SKM-1 (cell line): ENCODE measurements around the gene SSH2.
A peak's percentile ranks its signal among the peaks of the same experiment; 100 is the strongest.

ENCODE experiments used
- DNase-seq: peaks from one replicate; lab custom pipeline; 2025; ENCODE audit not compliant: unreplicated experiment; lab: John Stamatoyannopoulos, UW

Gene SSH2

DNA sequence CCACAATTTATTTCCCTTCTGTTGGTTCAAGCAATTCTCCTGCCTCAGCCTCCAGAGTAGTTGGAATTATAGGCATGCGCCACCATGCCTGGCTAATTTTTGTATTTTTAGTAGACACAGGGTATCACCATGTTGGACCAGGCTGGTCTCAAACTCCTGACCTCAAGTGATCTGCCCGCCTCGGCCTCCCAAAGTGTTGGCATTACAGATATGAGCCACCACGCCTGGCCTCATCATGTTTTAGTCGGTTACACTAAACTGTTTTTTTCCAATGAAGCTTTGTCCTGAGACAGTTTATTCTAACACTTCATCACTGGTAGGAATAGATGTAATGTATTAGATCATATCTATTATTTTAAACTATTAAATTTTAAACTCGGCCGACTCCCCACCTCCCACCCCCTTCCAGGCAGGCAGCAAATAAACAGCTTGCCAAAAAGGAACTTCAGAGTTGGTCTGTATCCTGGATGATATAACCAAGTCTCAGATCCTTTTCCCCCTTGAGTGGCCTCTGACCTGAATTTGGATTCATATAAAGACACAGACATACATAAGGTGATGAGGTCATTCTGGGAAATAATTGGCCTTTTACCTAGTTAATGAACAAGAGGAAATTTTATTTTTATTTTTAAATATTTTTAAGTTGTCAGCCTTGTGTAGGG, 288.9 kb downstream of the SSH2 start:
- DNase-seq, result no peak

DNA sequence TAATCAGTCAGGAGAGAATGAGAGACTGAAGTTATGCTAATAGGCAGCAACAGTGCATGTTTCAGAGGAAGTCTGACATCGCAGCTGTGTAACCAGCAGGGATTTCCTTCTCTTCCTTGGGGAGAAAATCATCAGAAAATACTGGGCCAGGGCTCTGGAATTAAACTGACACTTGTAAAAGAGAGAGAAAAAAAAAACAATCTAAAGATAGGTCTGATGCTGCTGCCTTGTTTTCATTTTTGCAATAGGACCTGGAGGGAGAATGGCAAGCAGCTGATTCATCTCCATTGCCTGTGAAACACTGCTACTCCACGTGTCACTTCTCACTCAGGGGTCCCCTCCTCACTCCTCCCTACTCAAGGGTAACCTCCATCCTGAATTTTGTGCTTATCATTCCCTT, 289.6 kb downstream of the SSH2 start:
- no peak for DNase-seq

DNA sequence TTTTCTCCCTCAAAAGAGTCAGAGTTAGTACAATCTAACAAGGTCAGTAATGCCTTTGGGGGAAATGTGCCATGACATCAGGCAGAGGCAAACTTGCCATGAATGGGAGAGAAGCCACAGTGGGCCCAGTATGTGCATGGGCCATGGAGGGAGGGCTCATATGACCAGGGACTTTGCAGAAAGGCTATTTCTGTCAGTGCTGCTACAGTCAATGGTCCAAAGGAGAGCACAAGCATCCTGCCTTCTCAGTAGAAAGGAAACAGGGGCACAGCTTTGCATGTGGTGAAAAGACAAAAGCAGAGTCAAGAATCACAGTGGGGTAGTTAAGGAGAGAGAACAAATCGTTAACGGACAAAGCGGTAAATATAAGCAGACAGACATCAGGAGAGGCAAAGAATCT, 296.1 kb downstream of the SSH2 start:
- DNase-seq, result no peak

DNA sequence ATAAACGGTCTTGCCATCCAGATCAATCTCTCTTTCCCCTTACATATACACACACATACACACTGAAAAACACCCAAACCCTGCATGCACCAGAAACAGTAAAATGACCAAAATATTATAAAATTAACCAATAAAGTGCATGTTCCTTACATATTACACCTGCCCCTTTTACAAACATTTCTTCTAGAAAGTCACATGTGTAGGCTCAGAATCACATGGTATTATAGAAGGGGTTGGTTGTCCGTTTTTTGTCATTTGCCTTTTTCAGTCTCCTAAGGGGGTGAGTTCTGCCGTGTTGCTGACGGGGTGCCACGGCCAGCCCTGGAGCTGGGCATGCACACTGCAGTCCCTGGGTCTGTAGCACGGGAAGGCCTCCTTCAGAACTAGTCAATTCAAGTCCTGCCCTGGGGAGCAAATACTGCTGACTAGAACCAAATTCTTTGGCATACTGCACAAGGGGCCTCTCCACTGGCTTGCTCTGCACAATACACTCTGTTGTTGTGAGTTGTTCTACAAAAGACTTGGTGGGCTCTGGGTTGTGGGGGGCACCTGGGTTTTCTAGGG, 299.3 kb downstream of the SSH2 start:
- DNase-seq, result no peak

DNA sequence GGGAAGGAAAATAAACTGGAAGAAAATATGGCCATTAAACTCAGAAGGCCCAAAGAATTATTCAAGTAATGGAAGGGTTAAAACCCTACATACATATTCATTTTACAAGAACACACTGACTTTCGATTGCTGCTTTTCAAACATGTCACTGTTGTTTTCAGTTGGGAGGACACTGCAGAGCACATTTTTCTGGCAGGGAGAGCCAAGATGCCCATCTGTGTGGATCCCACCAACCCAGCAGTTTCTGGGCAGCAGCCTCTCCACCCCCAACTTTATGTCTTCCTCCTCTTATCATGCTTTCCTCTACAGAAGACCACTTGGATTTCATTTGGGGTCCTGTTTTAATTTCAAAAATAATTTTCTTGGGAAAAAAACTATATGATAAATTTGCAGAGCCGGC, 300.2 kb downstream of the SSH2 start:
- no peak for DNase-seq

DNA sequence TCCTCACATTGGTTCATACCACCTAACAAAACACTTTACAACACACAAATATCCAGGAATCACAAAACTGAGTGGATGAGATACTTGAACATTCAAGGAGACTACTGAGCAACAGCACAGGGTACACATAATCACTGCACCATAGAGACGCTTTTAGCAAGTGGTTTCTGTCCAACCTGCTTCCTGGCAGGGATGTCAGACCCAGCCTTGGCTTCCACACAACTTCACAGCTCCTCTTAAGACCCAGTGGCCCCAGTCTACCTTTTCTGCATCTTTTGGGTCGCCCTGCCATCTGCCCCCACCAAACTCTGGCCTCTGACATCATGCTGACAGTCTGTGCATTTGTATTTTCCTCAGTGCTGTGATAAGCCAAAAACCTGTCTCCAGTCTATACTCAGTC, 301.4 kb downstream of the SSH2 start:
- DNase-seq, result no peak

DNA sequence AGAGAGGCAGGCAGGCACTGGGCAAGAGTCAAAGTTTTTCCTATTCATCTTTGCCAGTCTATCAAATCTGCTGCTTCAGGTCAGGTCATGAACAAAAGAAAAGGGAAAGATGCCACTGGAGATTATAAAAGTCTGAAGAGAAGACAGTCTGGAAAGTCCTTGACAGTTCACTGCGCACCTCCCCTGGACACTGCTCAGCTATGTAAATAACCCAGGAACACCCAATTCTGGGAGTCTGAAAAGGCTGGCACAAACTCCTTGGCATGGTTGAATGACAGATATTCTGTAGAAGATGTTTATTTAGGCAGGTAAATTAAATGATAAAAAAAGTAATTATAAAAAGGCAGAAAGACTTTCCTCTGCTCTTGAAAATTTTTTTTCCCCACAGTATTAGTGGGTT, 302.1 kb downstream of the SSH2 start:
- no peak for DNase-seq

DNA sequence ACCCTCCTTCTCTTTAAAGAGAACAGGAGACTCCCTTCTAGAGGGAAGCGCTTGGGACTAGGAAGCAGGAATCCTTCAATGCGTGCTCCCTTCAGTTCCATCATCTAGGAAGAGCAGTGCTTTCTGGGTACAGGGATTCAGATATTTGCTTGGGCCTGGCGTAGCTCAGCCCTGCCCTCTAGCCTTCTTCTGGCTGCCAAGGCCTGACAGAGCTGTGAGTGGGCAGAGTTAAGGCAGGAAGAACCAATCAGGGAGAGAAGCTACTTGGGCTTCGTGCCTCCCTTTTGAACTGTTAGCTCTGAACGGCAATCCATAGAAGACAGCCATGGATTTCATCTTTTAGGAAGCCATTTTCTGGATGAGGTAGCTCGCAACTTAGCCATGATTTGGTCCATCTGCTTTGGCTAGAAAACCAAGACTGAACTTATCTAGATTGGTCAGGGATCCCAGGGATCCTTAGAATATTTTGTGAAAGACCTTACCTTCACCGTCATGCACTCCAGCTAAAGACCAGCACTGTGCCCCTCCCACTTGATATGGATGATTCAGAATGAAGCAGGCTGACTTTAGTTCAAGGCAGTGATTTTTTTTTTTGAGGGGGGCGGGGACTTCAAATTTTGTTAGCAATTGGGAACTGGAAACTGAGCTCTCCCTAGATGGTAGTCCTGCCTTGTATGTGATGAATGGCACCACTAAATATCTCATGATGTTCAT, 304.8 kb downstream of the SSH2 start:
- DNase-seq, result no peak

DNA sequence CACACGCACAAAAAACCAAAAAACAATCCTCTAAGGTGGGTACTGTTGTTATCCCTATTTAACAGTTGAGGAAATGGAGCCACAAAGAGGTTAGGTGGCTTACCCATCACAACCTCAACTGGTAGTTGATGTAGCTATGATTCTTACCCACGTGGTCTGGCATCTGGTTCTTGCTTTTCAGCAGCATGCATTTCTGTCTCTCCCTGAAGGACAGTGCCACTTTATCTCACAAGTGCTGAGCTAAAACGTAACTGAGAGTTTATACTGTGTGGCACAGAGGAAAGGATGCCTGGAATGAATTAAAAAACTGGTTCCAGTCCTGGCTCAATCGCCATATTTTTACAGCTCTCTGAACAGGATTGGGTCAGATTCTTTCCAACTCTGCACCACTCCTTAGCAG, 305.4 kb downstream of the SSH2 start:
- DNase-seq, result no peak

DNA sequence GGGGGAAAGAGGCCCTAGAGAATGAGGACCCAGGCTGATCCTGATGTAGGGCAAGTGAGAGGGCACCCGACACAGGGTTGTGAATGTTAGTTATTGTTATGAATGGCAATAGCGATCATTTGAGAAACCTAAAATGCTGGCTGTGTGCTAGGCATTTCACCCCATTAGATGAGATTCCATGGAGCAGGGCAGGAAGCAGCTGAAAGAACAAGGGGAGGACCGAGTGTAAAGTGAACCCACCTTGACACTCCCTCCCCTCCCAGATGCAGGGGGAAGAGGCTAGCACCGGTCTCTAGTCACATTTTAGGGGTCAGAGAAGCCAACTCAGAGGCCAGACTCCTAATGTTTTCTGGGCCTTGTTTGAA, 306.8 kb downstream of the SSH2 start:
- no peak for DNase-seq

DNA sequence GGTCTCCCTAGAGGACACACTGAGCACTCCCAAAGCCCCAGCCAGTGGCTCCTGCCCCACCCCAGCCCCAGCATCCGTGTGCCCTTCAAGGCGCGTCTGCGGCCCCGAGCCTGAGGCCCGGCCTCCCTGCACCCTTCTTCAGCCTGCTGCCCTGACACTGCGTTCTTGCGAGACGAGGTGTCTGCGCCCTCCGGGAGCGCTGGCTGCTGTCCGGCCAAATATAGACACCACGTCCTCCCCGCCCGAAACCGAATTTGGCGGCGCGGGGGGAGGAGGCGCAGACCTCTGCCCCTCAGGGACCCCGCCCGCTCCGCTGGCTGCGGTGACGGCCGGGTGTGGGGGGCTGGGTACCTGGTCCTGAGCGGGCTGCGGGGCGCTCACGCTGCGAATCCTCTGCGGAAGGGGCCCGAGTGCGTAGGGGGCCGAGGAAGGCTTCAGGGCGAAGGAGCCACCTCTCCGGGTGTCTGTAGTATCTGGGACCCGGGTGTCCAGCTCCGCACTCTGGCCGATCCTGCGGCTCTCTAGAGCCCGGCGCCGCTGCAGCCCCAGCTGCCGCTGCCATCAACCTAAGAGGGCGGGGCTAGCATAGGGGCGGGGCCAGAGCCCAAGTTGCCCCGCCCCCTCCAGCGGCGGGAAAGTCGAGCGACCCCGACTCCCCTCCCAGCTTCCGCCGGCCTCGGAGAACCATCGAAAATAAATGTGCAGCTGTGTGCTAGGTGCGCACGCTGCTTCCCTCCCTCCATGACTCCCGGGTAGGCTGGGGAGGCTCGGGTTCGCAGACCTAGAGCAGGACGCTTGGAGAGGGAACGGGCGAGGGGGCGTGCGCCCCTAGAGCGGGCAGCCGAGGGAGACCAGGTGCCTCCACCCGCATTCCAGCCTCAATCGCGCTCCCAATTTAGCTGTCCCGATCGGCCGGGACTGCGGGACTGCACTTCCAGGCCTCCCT, 307.4 kb downstream of the SSH2 start, which contains the start of gene CORO6:
CORO6 (minus strand) TSS at position 576 of the 946 bp plus-strand sequence. CDS start 1,491 bp downstream, outside the sequence.
- DNase-seq, result no peak

DNA sequence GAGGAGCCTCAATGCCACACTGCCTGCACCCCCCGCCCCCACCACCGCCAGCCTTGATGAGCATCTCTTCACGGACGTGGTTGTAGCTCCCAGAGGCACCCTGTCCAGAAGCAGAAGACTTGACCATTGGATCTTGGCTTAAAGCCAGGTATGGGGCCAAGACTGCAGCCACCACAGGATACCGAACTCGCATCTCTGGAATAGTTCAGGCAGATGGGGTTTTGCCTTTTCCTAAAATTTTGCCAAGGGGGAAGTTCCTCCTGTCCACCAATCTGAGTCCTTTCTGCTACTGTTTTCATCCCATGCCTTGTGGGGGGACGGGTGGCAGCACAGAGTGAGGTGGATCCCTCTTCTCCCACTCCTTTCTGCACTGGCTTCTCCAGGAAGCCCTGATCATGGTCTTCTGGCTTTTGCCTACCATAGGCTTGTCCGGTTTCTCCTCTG, 308.3 kb downstream of the SSH2 start:
- no peak for DNase-seq

DNA sequence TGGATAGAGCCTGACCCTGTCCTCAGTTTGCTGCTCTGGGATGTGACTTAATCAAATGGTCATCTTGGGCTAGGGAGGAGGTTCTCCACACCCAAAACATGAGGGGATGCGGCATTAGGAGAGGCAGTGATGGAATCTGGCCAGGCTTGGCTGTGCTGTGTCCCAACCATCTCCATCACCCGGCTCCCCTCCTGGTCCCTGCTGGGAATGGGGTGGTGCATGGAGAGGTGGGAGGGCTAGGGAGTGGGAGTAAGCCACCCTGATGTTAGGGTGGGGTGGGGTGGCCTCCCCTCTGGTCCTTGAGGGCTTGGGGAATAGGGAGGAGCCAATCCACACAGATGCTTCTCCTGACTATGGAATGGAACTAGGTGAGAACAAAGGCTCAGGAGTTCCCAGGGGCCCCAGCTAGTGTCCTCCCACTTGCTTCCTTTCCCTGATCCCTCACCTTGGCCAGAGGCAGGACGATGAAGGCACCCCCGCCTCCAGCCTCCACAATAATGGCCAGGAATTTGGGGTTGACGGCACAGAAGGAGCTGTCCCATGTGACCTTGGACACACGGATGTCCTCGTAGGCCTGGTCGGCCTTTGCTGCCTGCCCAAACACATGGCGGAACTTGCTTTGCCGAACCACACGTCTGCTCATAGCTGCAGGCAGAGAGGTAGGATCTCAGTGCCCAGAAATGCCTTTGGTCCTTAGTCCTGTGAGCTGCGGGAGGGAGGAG, 309.1 kb downstream of the SSH2 start:
- DNase-seq, result no peak

DNA sequence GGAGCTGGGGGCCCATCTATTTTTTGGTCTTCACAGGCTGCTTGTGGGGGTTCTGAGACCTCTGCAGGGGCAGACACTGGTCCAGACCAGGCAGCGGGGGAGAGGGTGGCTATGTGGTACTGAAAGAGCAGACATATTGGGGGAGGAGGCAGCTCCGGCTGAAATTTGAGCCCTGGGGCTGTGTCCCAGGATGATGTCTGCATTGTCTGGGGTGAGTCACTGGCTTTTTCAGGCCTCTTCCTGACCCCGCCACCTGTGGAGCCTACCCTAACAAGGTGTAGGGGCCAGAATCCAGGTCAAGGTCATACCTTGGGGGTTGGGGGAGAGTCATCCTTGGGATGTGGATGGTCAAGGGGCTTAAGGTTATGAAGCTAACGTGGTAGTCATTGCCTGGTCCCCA, 309.8 kb downstream of the SSH2 start:
- no peak for DNase-seq

DNA sequence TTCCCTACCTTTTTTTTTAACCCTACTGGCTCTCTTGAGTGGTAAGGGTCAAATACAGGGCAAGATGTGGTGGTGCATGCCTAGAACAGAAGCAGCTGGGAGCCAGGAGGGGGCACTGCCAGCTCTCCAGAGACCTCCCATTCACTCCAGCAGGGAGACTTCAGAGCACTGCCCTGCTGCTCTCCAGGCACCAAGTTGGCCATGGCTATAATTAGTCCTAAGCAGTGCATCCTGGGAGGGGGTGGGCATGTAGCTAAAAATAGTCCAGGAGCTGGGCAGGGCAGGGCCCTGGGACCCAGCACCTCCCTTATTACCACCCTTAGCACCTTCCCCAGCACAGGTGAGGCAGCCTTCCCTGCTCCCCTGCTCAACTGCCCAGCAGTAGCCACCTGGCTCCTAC, 310.8 kb downstream of the SSH2 start:
- DNase-seq, result no peak

DNA sequence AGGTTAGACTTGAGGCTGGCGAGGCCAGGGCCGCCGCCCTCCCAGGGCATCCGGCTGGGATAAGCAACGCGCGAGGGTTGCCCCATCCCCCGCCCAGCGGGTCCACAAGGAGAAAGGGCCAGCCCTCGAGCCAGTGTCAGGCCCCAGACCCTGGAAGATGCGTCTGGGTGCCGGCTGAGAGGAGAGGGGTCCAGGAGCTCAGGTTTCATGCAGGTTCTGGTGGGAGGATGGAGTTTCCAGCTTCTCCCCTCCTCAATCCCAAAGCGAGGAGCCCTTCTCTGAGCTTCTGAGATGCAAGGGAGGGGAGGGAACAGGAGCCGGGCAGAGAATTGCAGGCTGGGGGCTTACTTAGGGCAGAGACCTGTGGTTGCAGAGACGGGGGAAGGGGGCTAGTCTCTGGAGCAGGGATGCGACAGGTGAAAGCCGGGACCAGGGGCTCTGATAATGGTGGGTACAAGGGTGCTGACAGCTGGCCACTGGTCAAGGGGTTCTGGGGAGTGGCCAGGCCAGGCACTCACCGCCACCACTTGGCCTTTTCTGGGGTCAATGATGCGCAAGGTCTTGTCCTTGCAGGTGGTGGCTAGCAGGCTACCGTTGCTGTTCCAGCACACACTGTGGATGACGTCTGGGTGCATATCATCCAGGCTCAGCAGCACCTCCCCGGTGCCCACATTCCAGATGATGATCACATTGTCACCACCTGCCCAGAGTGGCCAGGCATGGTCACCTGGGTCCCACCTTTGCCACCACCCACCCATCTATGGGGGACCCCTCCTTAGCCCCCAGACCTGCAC, 311.6 kb downstream of the SSH2 start:
- no peak for DNase-seq

DNA sequence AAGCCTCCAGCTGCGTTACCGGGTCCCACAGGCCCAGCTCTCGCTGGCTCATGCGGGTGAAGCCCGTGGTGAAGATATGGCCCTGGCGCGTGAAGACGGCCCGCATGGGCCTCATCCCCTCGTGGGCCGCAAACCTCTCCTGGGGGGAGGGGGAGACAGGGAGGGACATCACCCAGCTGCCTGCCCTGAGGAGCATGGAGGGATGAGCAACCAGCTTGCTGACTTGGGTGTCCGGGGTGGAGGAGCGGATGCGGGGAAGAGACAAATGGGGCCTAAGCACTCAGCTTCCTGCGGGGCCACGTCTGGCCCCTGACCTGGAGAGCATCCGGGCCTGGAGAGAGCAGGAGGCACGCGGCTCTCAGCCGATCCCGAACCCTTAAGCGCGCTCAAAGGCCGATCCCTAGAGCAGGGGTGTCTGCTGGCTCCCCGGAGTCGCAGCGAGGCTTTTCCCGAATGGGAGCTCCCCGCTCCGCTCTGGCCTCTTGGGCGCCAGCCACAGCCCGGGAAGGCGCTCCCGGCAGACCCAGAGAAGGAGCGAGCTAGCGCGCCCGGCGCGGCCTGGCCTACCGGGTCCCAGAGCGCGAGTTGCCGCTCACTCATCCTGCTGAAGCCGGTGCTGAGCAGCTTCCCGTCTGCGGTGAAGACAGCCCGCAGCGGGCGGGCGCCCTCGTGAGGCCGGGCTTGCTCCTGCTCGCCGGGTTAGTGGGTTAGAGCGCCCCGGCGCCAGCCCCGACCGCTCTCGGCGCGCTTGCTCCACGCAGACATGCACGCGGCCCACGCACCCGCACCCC, 312.4 kb downstream of the SSH2 start:
- peak; percentile 60 for DNase-seq

DNA sequence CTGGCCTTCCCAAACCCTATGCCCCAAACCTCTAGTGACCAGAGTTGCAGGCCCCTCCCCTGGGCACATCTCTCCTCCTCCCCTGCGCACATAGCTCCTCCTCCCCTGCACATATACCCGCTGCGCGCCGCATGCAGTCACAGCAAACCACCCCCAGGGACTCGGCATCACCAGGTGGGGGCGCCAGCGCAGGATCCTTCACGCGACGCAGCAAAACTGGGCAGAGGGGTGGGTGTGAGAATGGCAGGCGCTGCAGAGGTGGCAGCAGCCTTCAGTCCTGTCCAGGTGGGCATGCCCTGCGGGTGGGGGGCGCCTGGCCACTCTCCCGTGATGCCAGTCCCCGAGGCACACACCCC, 312.9 kb downstream of the SSH2 start:
- DNase-seq, result peak; percentile 47
